WI38 (cell line): ENCODE measurements around the gene MPRIP.
"Not testable (repeated sequence)": the region's sequence is repeated elsewhere in the genome, so short reads cannot be mapped to it uniquely, and the experiment has no call there.

Experiments used
- H3K4me3 ChIP-seq: 2 replicates; pipeline ENCODE4 v1.5.1; 2011; ENCODE audit warnings: low read depth, mild to moderate bottlenecking, control low read depth, low read length
- CTCF ChIP-seq: IDR thresholded peaks from 2 replicates; pipeline ENCODE4 v1.5.1; 2012; ENCODE audit warnings: low read depth, mild to moderate bottlenecking, control low read depth, low read length

MPRIP gene

GRCh38 chr17:17015230-17015629 lies 27.0 kb upstream of the MPRIP start:
- TF ChIP-seq CTCF: no peak
- H3K4me3 ChIP-seq: no peak overlapping the region

DNA sequence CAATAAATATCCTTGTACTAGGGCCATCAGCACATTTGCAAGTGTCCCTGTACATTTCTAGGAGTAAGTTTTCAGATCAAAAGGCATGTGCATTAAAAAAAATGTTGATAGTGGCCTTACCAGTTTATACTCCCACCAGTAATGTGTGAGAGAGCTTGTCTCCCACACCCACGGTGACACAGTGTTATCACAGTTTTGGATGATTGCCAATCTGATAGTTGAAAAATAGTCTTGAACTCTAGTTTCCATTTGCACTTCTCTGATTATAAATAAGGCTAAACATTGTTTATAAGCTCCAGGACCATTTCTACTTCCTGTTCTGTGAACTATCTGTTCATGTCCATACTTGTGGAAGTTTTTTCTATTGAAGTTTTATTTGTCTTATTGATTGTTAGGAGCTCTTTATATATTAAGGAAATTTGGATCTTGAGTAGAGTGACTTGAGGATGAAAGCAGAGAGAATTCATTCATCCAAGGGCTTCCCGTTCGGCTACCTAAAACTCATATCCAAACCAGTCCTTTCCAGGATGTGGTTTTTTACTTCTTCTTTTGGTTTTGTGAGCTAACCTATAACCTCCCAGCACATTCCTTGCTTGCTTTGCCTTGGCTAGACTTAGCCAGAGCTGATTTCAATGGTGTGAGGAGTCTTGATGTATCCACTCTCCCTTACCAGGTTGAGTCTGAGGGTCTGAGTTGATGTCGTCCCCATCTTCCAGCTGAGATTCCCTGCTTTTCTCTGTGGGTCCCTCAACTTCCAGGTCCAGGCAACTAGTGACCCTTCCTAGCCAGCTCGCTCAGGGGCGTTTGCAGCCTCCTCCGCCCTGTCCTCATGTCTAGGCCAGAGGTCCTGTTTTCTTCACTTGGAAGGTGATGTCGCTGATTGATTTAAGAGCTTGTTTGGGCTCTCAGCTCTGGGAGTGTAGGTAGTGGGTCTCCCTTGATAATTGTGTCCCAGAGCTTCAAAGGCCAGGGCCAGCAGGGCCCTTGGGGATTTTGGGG lies 25.8 kb upstream of the MPRIP start:
- H3K4me3 ChIP-seq: not testable (repeated sequence)

DNA sequence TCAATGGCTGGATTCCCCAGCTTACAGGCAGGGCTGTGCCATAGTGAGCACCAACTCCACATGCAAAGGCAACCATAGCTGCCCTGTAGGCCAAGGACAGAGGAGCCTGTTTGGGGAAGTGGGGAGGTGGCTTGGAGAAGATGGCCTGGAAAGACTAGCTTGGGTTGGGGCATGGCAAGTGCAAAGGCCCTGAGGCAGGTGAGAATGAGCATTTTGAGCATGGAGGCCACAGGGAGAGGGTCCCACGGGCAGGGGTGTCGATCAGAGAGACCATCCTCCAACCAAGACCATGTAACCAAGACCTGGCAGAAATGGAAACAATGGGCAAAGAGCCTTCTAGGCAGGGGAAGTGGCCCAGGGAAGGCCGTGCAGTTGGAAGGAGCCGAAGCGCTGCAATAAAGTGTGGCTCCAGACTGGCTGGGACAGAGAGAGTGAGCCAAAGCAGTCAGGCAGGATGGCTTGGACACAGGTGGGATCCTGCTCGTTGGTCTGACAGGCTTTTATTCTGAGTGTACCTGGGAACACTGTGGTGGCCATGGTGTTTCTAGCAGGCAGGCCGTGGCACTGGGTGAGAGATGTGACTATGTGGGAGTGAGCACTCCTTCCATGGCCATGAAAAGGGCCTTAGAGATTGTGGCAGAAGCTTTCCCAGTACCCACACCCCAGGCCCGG lies 24.8 kb upstream of the MPRIP start:
- no peak overlapping the region for H3K4me3 ChIP-seq
- TF ChIP-seq CTCF: no peak

DNA sequence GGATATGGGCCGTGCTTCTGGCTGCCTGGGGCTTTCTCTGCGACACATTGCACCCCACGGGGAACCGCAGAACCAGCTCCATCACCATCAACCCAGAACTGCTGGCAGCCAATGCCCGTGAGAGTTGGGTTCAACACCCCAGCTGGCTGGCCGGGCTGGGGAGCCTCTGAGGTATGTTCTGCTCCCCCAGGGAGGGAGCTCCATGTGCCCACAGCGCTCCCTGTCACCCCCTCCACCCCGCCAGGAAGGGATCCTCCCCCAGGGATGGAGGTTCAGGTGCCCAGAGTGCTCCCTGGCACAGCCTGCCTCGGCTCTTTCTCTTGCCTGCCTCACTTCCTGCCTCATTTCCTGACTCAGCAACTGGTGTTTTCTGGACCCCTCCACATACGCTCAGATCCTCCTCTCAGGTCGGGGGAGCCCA lies 24.2 kb upstream of the MPRIP start:
- H3K4me3 ChIP-seq: no peak overlapping the region
- no peak for TF ChIP-seq CTCF

- H3K4me3 ChIP-seq: no peak overlapping the region
- TF ChIP-seq CTCF: no peak
These were observed 23.4 kb upstream of the MPRIP start for GRCh38 chr17:17018612-17019429.

GRCh38 chr17:17019430-17019762 lies 22.9 kb upstream of the MPRIP start:
- H3K4me3 ChIP-seq: no peak overlapping the region
- no peak for TF ChIP-seq CTCF

GRCh38 chr17:17019891-17020456 lies 22.3 kb upstream of the MPRIP start:
- no peak for TF ChIP-seq CTCF
- no peak overlapping the region for H3K4me3 ChIP-seq
